Liver (tissue), 9 donors: Measurements from ENCODE around the gene SWAP70. TPM values are rescaled to one million over a fixed set of nuclear protein-coding genes. Genes with fewer than 3 reads are reported as not detected.

Experiments
- DNase-seq: peaks from one replicate; pipeline ENCODE4 v3.0.0-alpha.2; 2017; ENCODE audit warnings: low spot score
- H3K27ac ChIP-seq, 2 donors: one replicate each; pipeline ENCODE4 v1.7.0; 2013; ENCODE audit warnings: inconsistent platforms in 2 of 2, low read length in 2 of 2, control low read depth in 1 of 2, low read depth in 1 of 2, mild to moderate bottlenecking in 1 of 2
- H3K27me3 ChIP-seq, 4 donors: one replicate each; pipeline versions ENCODE4 v1.6.1 to v1.7.0; 2013; ENCODE audit warnings: low read length in 3 of 4, inconsistent platforms in 1 of 4, mild to moderate bottlenecking in 1 of 4, moderate library complexity in 1 of 4; ENCODE audit not compliant: control insufficient read depth in 4 of 4, insufficient read depth in 4 of 4
- H3K36me3 ChIP-seq, 4 donors: one replicate each; pipeline versions ENCODE4 v1.6.1 to v1.7.0; 2013; ENCODE audit warnings: low read length in 3 of 4, mild to moderate bottlenecking in 3 of 4, low read depth in 1 of 4, moderate library complexity in 1 of 4; ENCODE audit not compliant: control insufficient read depth in 4 of 4, insufficient read depth in 3 of 4
- H3K4me1 ChIP-seq, 4 donors: one replicate each; pipeline versions ENCODE4 v1.6.1 to v1.7.0; 2013; ENCODE audit warnings: low read length in 3 of 4, mild to moderate bottlenecking in 3 of 4, moderate library complexity in 1 of 4; ENCODE audit not compliant: control insufficient read depth in 4 of 4, insufficient read depth in 4 of 4
- H3K4me3 ChIP-seq, 3 donors: one replicate each; pipeline versions ENCODE4 v1.6.1 to v1.7.0; 2013; ENCODE audit warnings: low read length in 3 of 3, control low read depth in 1 of 3, low read depth in 1 of 3, mild to moderate bottlenecking in 1 of 3
- H3K9ac ChIP-seq, 2 donors: one replicate each; pipeline ENCODE4 v1.7.0; 2013; ENCODE audit warnings: low read length in 2 of 2, mild to moderate bottlenecking in 2 of 2, moderate library complexity in 2 of 2, control low read depth in 1 of 2, low read depth in 1 of 2
- H3K9me3 ChIP-seq, 4 donors: one replicate each; pipeline versions ENCODE4 v1.6.1 to v1.7.0; 2013; ENCODE audit warnings: low read length in 3 of 4; ENCODE audit not compliant: control insufficient read depth in 4 of 4
- EGR1 ChIP-seq, 2 donors: IDR thresholded peaks; 2 replicates each; pipeline ENCODE4 v1.6.1; 2016 to 2018; ENCODE audit warnings: antibody characterized with exemption in 2 of 2, low read depth in 2 of 2
- FOXA1 ChIP-seq: IDR thresholded peaks from 2 replicates; pipeline ENCODE4 v1.6.1; 2016; ENCODE audit warnings: antibody characterized with exemption
- FOXA2 ChIP-seq: IDR thresholded peaks from 2 replicates; pipeline ENCODE4 v1.6.1; 2016; ENCODE audit warnings: antibody characterized with exemption
- GABPA ChIP-seq, 2 donors: IDR thresholded peaks in 1 of 2; conservative IDR thresholded peaks in 1 of 2; 2 replicates each; pipeline ENCODE4 v1.6.1; 2016; ENCODE audit warnings: antibody characterized with exemption in 2 of 2, mild to moderate bottlenecking in 1 of 2, moderate library complexity in 1 of 2
- HNF4A ChIP-seq, 2 donors: conservative IDR thresholded peaks; 2 replicates each; pipeline ENCODE4 v1.6.1; 2016; ENCODE audit warnings: antibody characterized with exemption in 2 of 2, mild to moderate bottlenecking in 2 of 2
- HNF4G ChIP-seq: IDR thresholded peaks from 2 replicates; pipeline ENCODE4 v1.6.1; 2016; ENCODE audit warnings: antibody characterized with exemption
- JUND ChIP-seq, 2 donors: IDR thresholded peaks; 2 replicates each; pipeline ENCODE4 v1.6.1; 2016; ENCODE audit warnings: antibody characterized with exemption in 2 of 2
- NR2F2 ChIP-seq: IDR thresholded peaks from 2 replicates; pipeline ENCODE4 v1.6.1; 2016; ENCODE audit warnings: antibody characterized with exemption
- RAD21 ChIP-seq, 2 donors: IDR thresholded peaks; 2 replicates each; pipeline ENCODE4 v1.6.1; 2016; ENCODE audit warnings: antibody characterized with exemption in 2 of 2, mild to moderate bottlenecking in 2 of 2
- RXRA ChIP-seq, 2 donors: IDR thresholded peaks; 2 replicates each; pipeline ENCODE4 v1.6.1; 2017 to 2018; ENCODE audit warnings: antibody characterized with exemption in 2 of 2, mild to moderate bottlenecking in 1 of 2
- SP1 ChIP-seq: IDR thresholded peaks from 2 replicates; pipeline ENCODE4 v1.6.1; 2018; ENCODE audit warnings: antibody characterized with exemption, mild to moderate bottlenecking
- TAF1 ChIP-seq: conservative IDR thresholded peaks from 2 replicates; pipeline ENCODE4 v1.6.1; 2016; ENCODE audit warnings: antibody characterized with exemption, mild to moderate bottlenecking
- YY1 ChIP-seq: IDR thresholded peaks from 2 replicates; pipeline ENCODE4 v1.6.1; 2016; ENCODE audit warnings: antibody characterized with exemption, mild to moderate bottlenecking
- WGBS: extraction: QIAGEN DNeasy Blood & Tissue Kit; methylation state at CpG from one replicate; pipeline ENCODE4 v1.1.7; 2013; 5-methylcytosine and 5-hydroxymethylcytosine counted together
- polyA plus RNA-seq, 2 donors: library from polyadenylated mRNA; stranded (reverse) in 1 of 2; unstranded in 1 of 2; fragments of 200-250 nt in 1 of 2; fragments of >200 nt in 1 of 2; fragmentation: Nextera tagmentation in 1 of 2; extraction: Ambion mirVana in 1 of 2; gene quantifications; one replicate each; pipeline versions ENCODE4 v1.2.1 to v1.2.3, GENCODE V29; 2013 to 2015
- total RNA-seq, 2 donors: library from RNA; depleted of rRNA; stranded (reverse); fragments of >200 nt; gene quantifications; one replicate each; pipeline ENCODE4 v1.2.3, GENCODE V29; 2014
- TF ChIP-seq, protein P1 (sequence below): IDR thresholded peaks from 2 replicates; pipeline ENCODE4 v1.6.1; 2016; ENCODE audit warnings: antibody characterized with exemption
- TF ChIP-seq, protein P2 (sequence below): IDR thresholded peaks from 2 replicates; pipeline ENCODE4 v1.6.1; 2016; ENCODE audit warnings: antibody characterized with exemption
- TF ChIP-seq, protein P3 (sequence below): IDR thresholded peaks from 2 replicates; pipeline ENCODE4 v1.6.1; 2016; ENCODE audit warnings: antibody characterized with exemption, mild to moderate bottlenecking
- TF ChIP-seq, protein P4 (sequence below): IDR thresholded peaks from 2 replicates; pipeline ENCODE4 v1.6.1; 2016; ENCODE audit warnings: antibody characterized with exemption
- TF ChIP-seq, protein P5 (sequence below): fragments of 150-350 bp; IDR thresholded peaks from 2 replicates; pipeline ENCODE4 v1.5.1; 2017; ENCODE audit warnings: improper control_type of control experiment, low read depth, low read length; ENCODE audit not compliant: missing input control
- donor health status: healthy.
- donor health status: healthy.
- donor health status: healthy.
- donor health status: healthy.
- donor health status: healthy.

Gene SWAP70
- total and polyA plus RNA-seq, 4 donors: 4.0 to 8.4 (median 5.8) TPM

DNA sequence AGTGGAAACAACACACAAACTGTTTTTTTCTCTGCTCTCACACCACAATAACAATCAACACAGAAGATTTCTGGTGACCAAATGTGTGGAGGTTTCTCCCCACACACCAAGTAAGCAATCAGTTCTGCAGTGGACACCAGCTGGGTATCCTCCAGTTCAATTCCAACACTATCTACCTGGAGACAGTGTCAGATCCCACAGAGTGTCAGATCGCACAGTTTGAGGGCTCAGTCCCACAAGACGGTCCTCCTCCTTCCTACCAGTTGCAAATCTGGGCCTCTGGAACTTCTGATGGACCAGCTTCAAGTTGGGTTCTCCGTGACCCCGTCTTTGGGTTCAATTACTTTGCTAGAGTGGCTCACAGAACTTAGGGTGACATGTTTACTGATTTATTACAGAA lies 9.0 kb downstream of the SWAP70 start:
- Histone ChIP-seq H3K4me1 (peaks cover 0 to 1% (median 0%) of the 10 kb centered on the region in 4 donors), H3K27me3 (no peaks in the 10 kb centered on the region), H3K27ac (no peak overlapping the region), H3K36me3 (no peaks in the 10 kb centered on the region), H3K4me3 (no peak overlapping the region), H3K9ac (no peak overlapping the region), H3K9me3 (no peaks in the 10 kb centered on the region)
- TF ChIP-seq HNF4G (no peak), YY1 (no peak), FOXA1 (no peak), SP1 (no peak), EGR1 (IDR thresholded peaks at IDR 0.05; ENCODE audit: low read depth in 2 of 2) (no peak), FOXA2 (no peak), TAF1 (no peak), HNF4A (conservative IDR thresholded peaks at IDR 0.05) (no peak), NR2F2 (no peak), JUND (IDR thresholded peaks at IDR 0.05) (no peak), RXRA (IDR thresholded peaks at IDR 0.05) (no peak), RAD21 (IDR thresholded peaks at IDR 0.05) (no peak), GABPA (IDR thresholded peaks at IDR 0.05 in 1 of 2, conservative IDR thresholded peaks at IDR 0.05 in 1 of 2) (no peak)
- TF ChIP-seq, protein P1, sequence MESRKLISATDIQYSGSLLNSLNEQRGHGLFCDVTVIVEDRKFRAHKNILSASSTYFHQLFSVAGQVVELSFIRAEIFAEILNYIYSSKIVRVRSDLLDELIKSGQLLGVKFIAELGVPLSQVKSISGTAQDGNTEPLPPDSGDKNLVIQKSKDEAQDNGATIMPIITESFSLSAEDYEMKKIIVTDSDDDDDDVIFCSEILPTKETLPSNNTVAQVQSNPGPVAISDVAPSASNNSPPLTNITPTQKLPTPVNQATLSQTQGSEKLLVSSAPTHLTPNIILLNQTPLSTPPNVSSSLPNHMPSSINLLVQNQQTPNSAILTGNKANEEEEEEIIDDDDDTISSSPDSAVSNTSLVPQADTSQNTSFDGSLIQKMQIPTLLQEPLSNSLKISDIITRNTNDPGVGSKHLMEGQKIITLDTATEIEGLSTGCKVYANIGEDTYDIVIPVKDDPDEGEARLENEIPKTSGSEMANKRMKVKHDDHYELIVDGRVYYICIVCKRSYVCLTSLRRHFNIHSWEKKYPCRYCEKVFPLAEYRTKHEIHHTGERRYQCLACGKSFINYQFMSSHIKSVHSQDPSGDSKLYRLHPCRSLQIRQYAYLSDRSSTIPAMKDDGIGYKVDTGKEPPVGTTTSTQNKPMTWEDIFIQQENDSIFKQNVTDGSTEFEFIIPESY: no peak
- TF ChIP-seq, protein P2, sequence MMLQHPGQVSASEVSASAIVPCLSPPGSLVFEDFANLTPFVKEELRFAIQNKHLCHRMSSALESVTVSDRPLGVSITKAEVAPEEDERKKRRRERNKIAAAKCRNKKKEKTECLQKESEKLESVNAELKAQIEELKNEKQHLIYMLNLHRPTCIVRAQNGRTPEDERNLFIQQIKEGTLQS: no peak
- TF ChIP-seq, protein P3, sequence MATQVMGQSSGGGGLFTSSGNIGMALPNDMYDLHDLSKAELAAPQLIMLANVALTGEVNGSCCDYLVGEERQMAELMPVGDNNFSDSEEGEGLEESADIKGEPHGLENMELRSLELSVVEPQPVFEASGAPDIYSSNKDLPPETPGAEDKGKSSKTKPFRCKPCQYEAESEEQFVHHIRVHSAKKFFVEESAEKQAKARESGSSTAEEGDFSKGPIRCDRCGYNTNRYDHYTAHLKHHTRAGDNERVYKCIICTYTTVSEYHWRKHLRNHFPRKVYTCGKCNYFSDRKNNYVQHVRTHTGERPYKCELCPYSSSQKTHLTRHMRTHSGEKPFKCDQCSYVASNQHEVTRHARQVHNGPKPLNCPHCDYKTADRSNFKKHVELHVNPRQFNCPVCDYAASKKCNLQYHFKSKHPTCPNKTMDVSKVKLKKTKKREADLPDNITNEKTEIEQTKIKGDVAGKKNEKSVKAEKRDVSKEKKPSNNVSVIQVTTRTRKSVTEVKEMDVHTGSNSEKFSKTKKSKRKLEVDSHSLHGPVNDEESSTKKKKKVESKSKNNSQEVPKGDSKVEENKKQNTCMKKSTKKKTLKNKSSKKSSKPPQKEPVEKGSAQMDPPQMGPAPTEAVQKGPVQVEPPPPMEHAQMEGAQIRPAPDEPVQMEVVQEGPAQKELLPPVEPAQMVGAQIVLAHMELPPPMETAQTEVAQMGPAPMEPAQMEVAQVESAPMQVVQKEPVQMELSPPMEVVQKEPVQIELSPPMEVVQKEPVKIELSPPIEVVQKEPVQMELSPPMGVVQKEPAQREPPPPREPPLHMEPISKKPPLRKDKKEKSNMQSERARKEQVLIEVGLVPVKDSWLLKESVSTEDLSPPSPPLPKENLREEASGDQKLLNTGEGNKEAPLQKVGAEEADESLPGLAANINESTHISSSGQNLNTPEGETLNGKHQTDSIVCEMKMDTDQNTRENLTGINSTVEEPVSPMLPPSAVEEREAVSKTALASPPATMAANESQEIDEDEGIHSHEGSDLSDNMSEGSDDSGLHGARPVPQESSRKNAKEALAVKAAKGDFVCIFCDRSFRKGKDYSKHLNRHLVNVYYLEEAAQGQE: no peak
- TF ChIP-seq, protein P4, sequence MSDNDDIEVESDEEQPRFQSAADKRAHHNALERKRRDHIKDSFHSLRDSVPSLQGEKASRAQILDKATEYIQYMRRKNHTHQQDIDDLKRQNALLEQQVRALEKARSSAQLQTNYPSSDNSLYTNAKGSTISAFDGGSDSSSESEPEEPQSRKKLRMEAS: no peak
- TF ChIP-seq, protein P5, sequence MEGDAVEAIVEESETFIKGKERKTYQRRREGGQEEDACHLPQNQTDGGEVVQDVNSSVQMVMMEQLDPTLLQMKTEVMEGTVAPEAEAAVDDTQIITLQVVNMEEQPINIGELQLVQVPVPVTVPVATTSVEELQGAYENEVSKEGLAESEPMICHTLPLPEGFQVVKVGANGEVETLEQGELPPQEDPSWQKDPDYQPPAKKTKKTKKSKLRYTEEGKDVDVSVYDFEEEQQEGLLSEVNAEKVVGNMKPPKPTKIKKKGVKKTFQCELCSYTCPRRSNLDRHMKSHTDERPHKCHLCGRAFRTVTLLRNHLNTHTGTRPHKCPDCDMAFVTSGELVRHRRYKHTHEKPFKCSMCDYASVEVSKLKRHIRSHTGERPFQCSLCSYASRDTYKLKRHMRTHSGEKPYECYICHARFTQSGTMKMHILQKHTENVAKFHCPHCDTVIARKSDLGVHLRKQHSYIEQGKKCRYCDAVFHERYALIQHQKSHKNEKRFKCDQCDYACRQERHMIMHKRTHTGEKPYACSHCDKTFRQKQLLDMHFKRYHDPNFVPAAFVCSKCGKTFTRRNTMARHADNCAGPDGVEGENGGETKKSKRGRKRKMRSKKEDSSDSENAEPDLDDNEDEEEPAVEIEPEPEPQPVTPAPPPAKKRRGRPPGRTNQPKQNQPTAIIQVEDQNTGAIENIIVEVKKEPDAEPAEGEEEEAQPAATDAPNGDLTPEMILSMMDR: no peak
- DNase-seq: no peak
- WGBS: 97% methylated on average over 4 of the region's 4 CpGs
